ENCODE results near the gene CASKIN1. TPM values are rescaled to one million over a fixed set of nuclear protein-coding genes. Genes with fewer than 3 reads are reported as not detected.

CASKIN1 gene
- total RNA-seq, 2 donors from 2014 or later, result 5.9 to 6.1 TPM

- DNase-seq (no peak), ATAC-seq (no peak)
- intact Hi-C loops (cut with DNase I), result no loop called here
These were observed 29.9 kb downstream of the CASKIN1 start for GRCh38 chr16:2166263-2167067.

GRCh38 chr16:2165861-2166260, 30.5 kb downstream of the CASKIN1 start:
- intact Hi-C loops (cut with DNase I), result no loop called here
- ATAC-seq (no peak), DNase-seq (no peak)

- DNase-seq, result no peak
- intact Hi-C loops (cut with DNase I), result no loop called here
- no peak for ATAC-seq
These were observed 33.1 kb downstream of the CASKIN1 start for GRCh38 chr16:2163211-2163881.

GRCh38 chr16:2162676-2163118, 33.7 kb downstream of the CASKIN1 start:
- ATAC-seq (no peak), DNase-seq (no peak)
- intact Hi-C loops (cut with DNase I), result no loop called here

GRCh38 chr16:2161911-2162310, 34.5 kb downstream of the CASKIN1 start:
- ATAC-seq, result no peak
- DNase-seq, result no peak
- intact Hi-C loops (cut with DNase I), result no loop called here

- peak; percentile 31 to 48 for ATAC-seq
- intact Hi-C loops (cut with DNase I), result no loop called here
- peak; percentile 70 for DNase-seq
These were observed 35.4 kb downstream of the CASKIN1 start for GRCh38 chr16:2160915-2161551.

- DNase-seq (peak; percentile 75), ATAC-seq (peak in 1 of 2 donors; percentile 5)
- intact Hi-C loops (cut with DNase I), result loop anchor here in 1 of 2 donors (5.0 kb wide), 1 partner anchor 53 kb away; the partner anchor contains the start of genes BRICD5 and PGP
These were observed 37.1 kb downstream of the CASKIN1 start for GRCh38 chr16:2159175-2159838.

GRCh38 chr16:2158262-2158638, 38.2 kb downstream of the CASKIN1 start:
- intact Hi-C loops (cut with DNase I), result loop anchor here in 1 of 2 donors (5.0 kb wide), 1 partner anchor 54 kb away; the partner anchor contains the start of genes BRICD5 and PGP
- ATAC-seq, result no peak
- DNase-seq, result no peak

- ATAC-seq (no peak), DNase-seq (no peak)
- intact Hi-C loops (cut with DNase I), result loop anchor here in 1 of 2 donors (5.0 kb wide), 1 partner anchor 55 kb away; the partner anchor contains the start of genes BRICD5 and PGP
These were observed 38.7 kb downstream of the CASKIN1 start for GRCh38 chr16:2157480-2158261.

GRCh38 chr16:2156849-2157224, 39.6 kb downstream of the CASKIN1 start:
- intact Hi-C loops (cut with DNase I), result loop anchor here in 1 of 2 donors (5.0 kb wide), 1 partner anchor 55 kb away; the partner anchor contains the start of genes BRICD5 and PGP
- ATAC-seq (no peak), DNase-seq (no peak)

GRCh38 chr16:2155977-2156848, 40.2 kb downstream of the CASKIN1 start:
- no peak for DNase-seq
- ATAC-seq, result no peak
- intact Hi-C loops (cut with DNase I), result loop anchor here in 1 of 2 donors (5.0 kb wide), 1 partner anchor 56 kb away; the partner anchor contains the start of genes BRICD5 and PGP

- DNase-seq, result peak; percentile 99
- intact Hi-C loops (cut with DNase I), result loop anchor here in 1 of 2 donors (5.0 kb wide), 1 partner anchor 57 kb away; the partner anchor contains the start of genes BRICD5 and PGP
- ATAC-seq, result peak; percentile 92 to 93
These were observed 41.1 kb downstream of the CASKIN1 start, which contains the start of gene TRAF7 for GRCh38 chr16:2155091-2155950. Gene TRAF7 (plus strand): TSS chr16:2155782. CDS start chr16:2163921, 8,139 bp downstream.

- no peak for ATAC-seq
- intact Hi-C loops (cut with DNase I), result loop anchor here in 1 of 2 donors (5.0 kb wide), 1 partner anchor 58 kb away; the partner anchor contains the start of genes BRICD5 and PGP
- no peak for DNase-seq
These were observed 41.8 kb downstream of the CASKIN1 start for GRCh38 chr16:2154533-2155090.

- no peak for ATAC-seq
- intact Hi-C loops (cut with DNase I), result no loop called here
- DNase-seq, result no peak
These were observed 43.5 kb downstream of the CASKIN1 start for GRCh38 chr16:2152695-2153506.

Data from left cardiac atrium (tissue), 4 donors.